Upper lobe of left lung (tissue), 4 donors: Measurements from ENCODE around the gene M1AP.

Experiments used
- POLR2A ChIP-seq, 4 donors: fragments of 450-650 bp; IDR thresholded peaks; one replicate each; pipeline ENCODE4 v1.5.1; 2016 to 2017; ENCODE audit warnings: antibody characterized with exemption in 4 of 4, mild to moderate bottlenecking in 2 of 4
- TF ChIP-seq, protein P1 (sequence below), 6 experiments: fragments of 450-650 bp in 4 of 6; fragments of 200-600 bp in 2 of 6; sonication (generic) in 2 of 6; IDR thresholded peaks; one replicate each; pipeline ENCODE4 v1.5.1; 2016 to 2019; ENCODE audit warnings: antibody characterized with exemption in 6 of 6

DNA sequence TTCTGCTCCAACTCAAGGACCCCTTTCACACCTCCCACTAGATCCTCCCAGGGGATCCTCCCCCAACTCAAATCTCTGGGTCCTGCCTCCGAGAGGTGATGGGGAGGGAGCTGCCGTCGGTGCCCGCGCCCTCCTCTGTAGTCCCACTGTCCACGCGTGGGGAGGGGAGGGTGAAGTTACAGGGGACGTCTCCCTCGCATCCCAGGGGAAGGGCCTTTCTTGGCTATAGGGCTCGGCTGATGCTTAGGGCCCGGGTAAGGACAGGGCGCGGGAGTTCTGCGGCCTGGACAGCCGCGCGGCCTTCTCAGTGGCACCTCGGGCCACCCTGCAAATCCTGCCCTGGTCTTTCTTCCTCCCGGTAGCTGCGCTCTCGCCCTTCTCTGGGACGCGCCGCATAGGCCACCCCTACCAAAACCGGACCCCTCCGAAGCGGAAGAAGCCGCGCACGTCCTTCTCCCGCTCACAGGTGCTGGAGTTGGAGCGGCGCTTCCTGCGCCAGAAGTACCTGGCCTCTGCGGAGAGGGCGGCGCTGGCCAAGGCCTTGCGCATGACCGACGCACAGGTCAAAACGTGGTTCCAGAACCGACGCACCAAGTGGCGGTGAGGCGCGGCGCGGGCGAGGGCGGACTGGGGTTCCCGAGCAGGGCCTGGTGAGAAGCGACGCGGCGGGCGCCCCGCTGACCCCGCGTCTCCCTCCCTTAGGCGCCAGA is 132.7 kb downstream of the M1AP start:
- TF ChIP-seq, protein P1, sequence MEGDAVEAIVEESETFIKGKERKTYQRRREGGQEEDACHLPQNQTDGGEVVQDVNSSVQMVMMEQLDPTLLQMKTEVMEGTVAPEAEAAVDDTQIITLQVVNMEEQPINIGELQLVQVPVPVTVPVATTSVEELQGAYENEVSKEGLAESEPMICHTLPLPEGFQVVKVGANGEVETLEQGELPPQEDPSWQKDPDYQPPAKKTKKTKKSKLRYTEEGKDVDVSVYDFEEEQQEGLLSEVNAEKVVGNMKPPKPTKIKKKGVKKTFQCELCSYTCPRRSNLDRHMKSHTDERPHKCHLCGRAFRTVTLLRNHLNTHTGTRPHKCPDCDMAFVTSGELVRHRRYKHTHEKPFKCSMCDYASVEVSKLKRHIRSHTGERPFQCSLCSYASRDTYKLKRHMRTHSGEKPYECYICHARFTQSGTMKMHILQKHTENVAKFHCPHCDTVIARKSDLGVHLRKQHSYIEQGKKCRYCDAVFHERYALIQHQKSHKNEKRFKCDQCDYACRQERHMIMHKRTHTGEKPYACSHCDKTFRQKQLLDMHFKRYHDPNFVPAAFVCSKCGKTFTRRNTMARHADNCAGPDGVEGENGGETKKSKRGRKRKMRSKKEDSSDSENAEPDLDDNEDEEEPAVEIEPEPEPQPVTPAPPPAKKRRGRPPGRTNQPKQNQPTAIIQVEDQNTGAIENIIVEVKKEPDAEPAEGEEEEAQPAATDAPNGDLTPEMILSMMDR (IDR thresholded peaks at IDR 0.05): no peak
- no peak for TF ChIP-seq POLR2A (IDR thresholded peaks at IDR 0.05)
